ENCODE measurements around the gene MAD1L1. TPM values are rescaled to one million over a fixed set of nuclear protein-coding genes. Genes with fewer than 3 reads are reported as not detected.

MAD1L1 gene
- total RNA-seq, 1 experiment from 2014 or later, result 63.0 TPM

DNA sequence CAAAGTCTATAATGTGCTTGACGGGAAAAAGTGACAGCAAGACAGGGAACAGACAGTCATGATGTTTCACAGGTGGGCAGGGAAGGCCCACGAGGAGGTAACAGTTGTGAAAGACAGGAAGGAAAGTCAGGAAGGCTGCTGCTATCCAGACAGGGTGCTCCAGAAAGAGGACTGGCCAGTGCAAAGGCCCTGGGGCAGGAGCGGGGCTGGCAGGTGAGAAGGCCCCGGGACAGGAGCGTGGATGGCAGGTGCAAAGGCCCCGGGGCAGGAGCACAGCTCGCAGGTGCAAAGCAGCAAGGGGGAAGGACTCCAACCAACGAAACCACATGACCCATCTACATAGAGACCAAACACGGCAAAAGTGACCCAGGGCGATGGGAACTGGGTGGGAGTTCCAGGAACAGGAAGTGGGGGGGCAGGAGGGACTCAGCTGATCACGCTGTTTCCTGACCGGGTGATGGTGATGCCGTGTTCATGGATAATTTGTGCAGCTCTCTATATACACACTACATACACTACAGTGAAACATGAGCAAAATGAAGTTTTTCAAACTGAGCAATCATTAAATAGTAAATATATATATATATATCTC is 138.2 kb downstream of the MAD1L1 start:
- H3K36me3 ChIP-seq (replicated peaks; ENCODE audit: control insufficient read depth, insufficient read depth, low read length), result no peaks in the 10 kb centered on the region; the same call in 1 of the 2 replicates
- DNase-seq, result no peak
- H3K4me3 ChIP-seq (ENCODE audit: insufficient read depth, low read depth, low read length), result no peak overlapping the region
- no peaks in the 10 kb centered on the region for H3K27me3 ChIP-seq (ENCODE audit: control insufficient read depth, insufficient read depth, low read length)

- Histone ChIP-seq H3K4me3 (ENCODE audit: insufficient read depth, low read depth, low read length) (no peak overlapping the region), H3K36me3 (replicated peaks; ENCODE audit: control insufficient read depth, insufficient read depth, low read length) (no peaks in the 10 kb centered on the region; the same call in 1 of the 2 replicates), H3K27me3 (ENCODE audit: control insufficient read depth, insufficient read depth, low read length) (no peaks in the 10 kb centered on the region)
- no peak for DNase-seq
Observed at GRCh38 chr7:2093843-2094220, 138.9 kb downstream of the MAD1L1 start.

DNA sequence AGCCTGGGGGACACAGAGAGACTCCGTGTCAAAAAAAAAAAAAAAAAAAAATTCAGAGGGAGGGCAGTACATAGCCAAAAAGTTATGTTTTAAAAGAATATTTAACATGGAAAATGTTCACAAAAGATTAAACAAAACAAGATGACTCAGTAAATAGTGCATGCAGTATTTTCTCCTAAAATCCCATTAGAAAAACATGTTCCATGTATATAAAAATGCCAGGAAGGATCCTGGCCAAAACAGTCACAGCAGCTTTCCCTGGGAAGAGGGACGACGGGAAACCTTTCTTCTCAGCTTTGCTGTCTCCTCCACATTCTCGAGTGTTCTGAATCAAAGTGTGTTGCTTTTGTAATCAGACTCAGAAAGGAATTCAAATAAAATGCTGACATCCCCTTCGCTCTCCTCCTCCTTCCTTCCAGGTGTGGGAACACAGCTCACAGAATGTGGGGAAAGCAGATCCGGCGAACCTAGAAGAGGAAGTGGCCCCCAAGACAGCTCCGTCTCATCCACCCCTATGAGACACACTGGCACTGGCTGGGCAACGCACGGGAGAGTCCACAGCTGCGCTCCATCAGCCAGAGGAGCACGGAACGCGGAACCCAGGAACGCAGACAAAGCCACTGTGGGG is 139.4 kb downstream of the MAD1L1 start:
- H3K36me3 ChIP-seq (replicated peaks; ENCODE audit: control insufficient read depth, insufficient read depth, low read length), result no peaks in the 10 kb centered on the region; the same call in 1 of the 2 replicates
- H3K4me3 ChIP-seq (ENCODE audit: insufficient read depth, low read depth, low read length), result no peak overlapping the region
- no peaks in the 10 kb centered on the region for H3K27me3 ChIP-seq (ENCODE audit: control insufficient read depth, insufficient read depth, low read length)
- no peak for DNase-seq

DNA sequence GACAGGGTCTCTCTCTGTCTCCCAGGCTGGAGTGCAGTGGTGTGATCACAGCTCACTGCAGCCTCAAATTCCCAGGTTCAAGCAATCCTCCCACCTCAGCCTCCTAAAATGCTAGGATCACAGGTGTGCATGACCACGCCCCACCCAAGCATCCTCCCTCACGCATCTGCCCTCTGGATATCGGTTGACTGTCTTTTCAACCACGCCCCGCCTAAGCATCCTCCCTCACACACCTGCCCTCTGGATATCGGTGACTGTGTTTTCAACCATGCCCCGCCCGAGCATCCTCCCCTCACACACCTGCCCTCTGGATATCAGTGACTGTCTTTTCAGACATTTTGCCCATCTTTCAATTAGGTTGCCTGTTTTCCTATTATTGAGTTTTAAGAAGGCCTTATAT is 140.5 kb downstream of the MAD1L1 start:
- no peak overlapping the region for H3K4me3 ChIP-seq (ENCODE audit: insufficient read depth, low read depth, low read length)
- no peaks in the 10 kb centered on the region; the same call in 1 of the 2 replicates for H3K36me3 ChIP-seq (replicated peaks; ENCODE audit: control insufficient read depth, insufficient read depth, low read length)
- no peak for DNase-seq
- H3K27me3 ChIP-seq (ENCODE audit: control insufficient read depth, insufficient read depth, low read length), result no peaks in the 10 kb centered on the region

DNA sequence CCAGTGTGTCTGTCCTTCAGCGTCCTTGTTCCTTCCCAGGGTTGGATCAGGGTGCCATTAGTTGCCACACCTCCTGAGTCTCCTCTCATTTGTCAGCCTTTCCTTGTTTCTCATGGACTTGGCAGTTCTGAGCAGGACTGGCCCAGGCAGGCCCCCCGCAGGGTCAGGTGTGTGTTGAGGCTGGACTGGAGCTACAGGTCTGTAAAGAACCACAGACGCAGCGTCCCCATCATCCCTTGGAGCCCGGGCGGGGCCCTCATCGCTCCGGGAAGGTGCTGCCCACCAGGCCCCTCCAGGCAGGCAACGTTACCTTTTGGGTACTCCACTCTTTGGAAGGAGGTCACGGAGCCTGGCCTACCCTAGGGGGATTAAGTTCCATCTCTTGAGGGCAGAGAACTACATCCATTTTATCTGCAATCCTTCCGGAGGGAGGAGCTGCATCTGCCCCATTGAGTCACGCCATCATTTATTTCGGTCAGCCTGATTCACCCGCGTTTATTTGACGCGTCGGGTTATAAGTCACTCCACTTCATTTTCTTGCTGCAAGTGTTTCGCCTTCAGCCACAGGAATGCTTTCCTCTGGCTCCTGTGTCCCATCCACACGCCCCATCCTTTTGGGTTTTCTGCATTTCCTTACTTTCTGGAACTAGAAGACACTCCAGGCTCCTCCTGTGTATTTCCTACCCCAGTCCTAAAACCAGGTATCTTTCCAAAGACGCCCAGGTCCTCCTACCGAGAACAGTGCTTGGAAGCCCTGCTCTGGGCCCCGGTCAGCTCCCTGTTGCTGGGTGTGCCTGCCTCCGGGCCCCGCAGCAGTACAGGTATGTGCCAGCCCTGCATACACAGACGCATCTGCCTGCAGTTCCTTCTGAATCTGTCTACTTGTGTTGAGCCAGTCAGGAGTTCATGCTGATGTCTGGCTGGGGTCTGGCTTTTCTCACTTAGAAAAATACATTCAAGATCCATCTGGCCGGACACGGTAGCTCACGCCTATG is 141.9 kb downstream of the MAD1L1 start:
- DNase-seq, result no peak
- H3K36me3 ChIP-seq (replicated peaks; ENCODE audit: control insufficient read depth, insufficient read depth, low read length), result no peaks in the 10 kb centered on the region; the same call in 1 of the 2 replicates
- no peaks in the 10 kb centered on the region for H3K27me3 ChIP-seq (ENCODE audit: control insufficient read depth, insufficient read depth, low read length)
- no peak overlapping the region for H3K4me3 ChIP-seq (ENCODE audit: insufficient read depth, low read depth, low read length)

- H3K4me3 ChIP-seq (ENCODE audit: insufficient read depth, low read depth, low read length), result no peak overlapping the region
- no peak for DNase-seq
- H3K27me3 ChIP-seq (ENCODE audit: control insufficient read depth, insufficient read depth, low read length), result no peaks in the 10 kb centered on the region
- H3K36me3 ChIP-seq (replicated peaks; ENCODE audit: control insufficient read depth, insufficient read depth, low read length), result no peaks in the 10 kb centered on the region
Observed at GRCh38 chr7:2088801-2089200, 143.9 kb downstream of the MAD1L1 start.

- no peak for DNase-seq
- no peaks in the 10 kb centered on the region for H3K36me3 ChIP-seq (replicated peaks; ENCODE audit: control insufficient read depth, insufficient read depth, low read length)
- no peaks in the 10 kb centered on the region for H3K27me3 ChIP-seq (ENCODE audit: control insufficient read depth, insufficient read depth, low read length)
- no peak overlapping the region for H3K4me3 ChIP-seq (ENCODE audit: insufficient read depth, low read depth, low read length)
Observed at GRCh38 chr7:2087744-2088143, 145.0 kb downstream of the MAD1L1 start.

- Histone ChIP-seq H3K4me3 (ENCODE audit: insufficient read depth, low read depth, low read length) (no peak overlapping the region), H3K27me3 (ENCODE audit: control insufficient read depth, insufficient read depth, low read length) (no peaks in the 10 kb centered on the region), H3K36me3 (replicated peaks; ENCODE audit: control insufficient read depth, insufficient read depth, low read length) (no peaks in the 10 kb centered on the region)
- no peak for DNase-seq
Observed at GRCh38 chr7:2086229-2086628, 146.5 kb downstream of the MAD1L1 start.

- H3K4me3 ChIP-seq (ENCODE audit: insufficient read depth, low read depth, low read length), result no peak overlapping the region
- no peaks in the 10 kb centered on the region for H3K36me3 ChIP-seq (replicated peaks; ENCODE audit: control insufficient read depth, insufficient read depth, low read length)
- no peaks in the 10 kb centered on the region for H3K27me3 ChIP-seq (ENCODE audit: control insufficient read depth, insufficient read depth, low read length)
- DNase-seq, result no peak
Observed at GRCh38 chr7:2085804-2086203, 146.9 kb downstream of the MAD1L1 start.

- no peaks in the 10 kb centered on the region for H3K36me3 ChIP-seq (replicated peaks; ENCODE audit: control insufficient read depth, insufficient read depth, low read length)
- no peak for DNase-seq
- H3K4me3 ChIP-seq (ENCODE audit: insufficient read depth, low read depth, low read length), result no peak overlapping the region
- no peaks in the 10 kb centered on the region for H3K27me3 ChIP-seq (ENCODE audit: control insufficient read depth, insufficient read depth, low read length)
Observed at GRCh38 chr7:2084781-2085505, 147.8 kb downstream of the MAD1L1 start.

- no peak overlapping the region for H3K4me3 ChIP-seq (ENCODE audit: insufficient read depth, low read depth, low read length)
- H3K36me3 ChIP-seq (replicated peaks; ENCODE audit: control insufficient read depth, insufficient read depth, low read length), result no peaks in the 10 kb centered on the region
- DNase-seq, result no peak
- no peaks in the 10 kb centered on the region for H3K27me3 ChIP-seq (ENCODE audit: control insufficient read depth, insufficient read depth, low read length)
Observed at GRCh38 chr7:2084331-2084730, 148.4 kb downstream of the MAD1L1 start.

- DNase-seq, result no peak
- Histone ChIP-seq H3K27me3 (ENCODE audit: control insufficient read depth, insufficient read depth, low read length) (no peaks in the 10 kb centered on the region), H3K4me3 (ENCODE audit: insufficient read depth, low read depth, low read length) (no peak overlapping the region), H3K36me3 (replicated peaks; ENCODE audit: control insufficient read depth, insufficient read depth, low read length) (no peaks in the 10 kb centered on the region)
Observed at GRCh38 chr7:2083362-2083761, 149.4 kb downstream of the MAD1L1 start.

DNA sequence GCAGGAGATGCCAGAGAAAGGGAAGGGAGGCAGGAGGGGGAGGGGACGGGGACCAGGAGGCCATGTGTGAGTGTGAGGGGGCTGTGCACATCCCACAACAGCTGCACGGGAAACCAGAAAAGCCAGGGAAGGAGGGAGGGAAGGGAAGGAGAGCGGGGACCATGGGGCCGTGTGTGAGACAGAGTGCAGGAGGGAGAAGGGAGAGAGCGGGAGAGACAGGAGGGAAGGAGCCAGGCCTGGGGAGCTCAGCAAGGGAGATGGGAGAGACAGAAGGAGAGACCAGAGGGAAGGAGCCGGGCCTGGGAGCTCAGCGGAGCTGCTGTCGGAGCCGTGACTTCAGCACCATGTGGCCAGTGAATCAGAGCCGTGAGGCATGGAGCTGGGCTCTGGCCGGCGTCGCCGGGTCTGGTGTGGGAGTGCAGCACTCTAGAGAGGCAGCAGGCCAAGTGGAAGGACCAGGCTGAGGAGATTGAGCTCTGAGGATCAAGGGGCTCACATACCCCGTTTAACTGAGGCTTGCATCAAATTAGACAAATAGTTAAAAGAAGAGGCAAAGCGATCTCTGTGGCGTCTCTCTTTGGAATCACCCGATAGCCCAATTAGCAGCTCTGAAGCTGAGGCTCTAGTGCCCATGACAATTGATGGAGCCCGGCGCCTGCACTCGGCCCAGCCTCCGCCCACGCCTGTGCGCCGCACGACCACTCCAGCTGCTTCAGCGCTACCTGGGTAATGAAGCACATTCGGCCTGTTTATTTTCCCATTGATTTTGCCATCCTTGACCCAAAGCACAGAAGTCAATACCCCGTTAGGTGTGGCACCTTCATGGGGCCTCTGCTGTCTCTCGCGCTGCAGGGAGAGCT is 150.4 kb downstream of the MAD1L1 start:
- H3K4me3 ChIP-seq (ENCODE audit: insufficient read depth, low read depth, low read length), result no peak overlapping the region
- no peaks in the 10 kb centered on the region for H3K27me3 ChIP-seq (ENCODE audit: control insufficient read depth, insufficient read depth, low read length)
- peak; percentile 80 for DNase-seq
- no peaks in the 10 kb centered on the region for H3K36me3 ChIP-seq (replicated peaks; ENCODE audit: control insufficient read depth, insufficient read depth, low read length)

Measured in H7 (cell line).